ENCODE results near the gene MLANA.

Gene MLANA

GRCh38 chr9:5957166-5957565 lies 66.5 kb downstream of the MLANA start:
- H3K27ac ChIP-seq = no peak overlapping the region
- no peak for TF ChIP-seq Cebpa-rat (IDR thresholded peaks at IDR 0.05)
- no peak overlapping the region for H3K4me3 ChIP-seq
- H3K9me3 ChIP-seq (replicated peaks in 1 of 11) = no peaks in the 10 kb centered on the region
- H3K36me3 ChIP-seq = peaks cover 0 to 34% (median 4%) of the 10 kb centered on the region in 11 experiments; a peak in 10 of 22 replicates
- H3K4me1 ChIP-seq = no peaks in the 10 kb centered on the region; a peak in 1 of 20 replicates
- peaks cover 0 to 43% (median 0%) of the 10 kb centered on the region in 11 experiments; a peak in 3 of 22 replicates for H4K20me1 ChIP-seq
- H3K27me3 ChIP-seq = no peaks in the 10 kb centered on the region
- no peak overlapping the region for H3K9ac ChIP-seq
- no peak overlapping the region for H3K4me2 ChIP-seq

GRCh38 chr9:5958273-5958672 lies 67.6 kb downstream of the MLANA start:
- no peak overlapping the region for H3K27ac ChIP-seq
- H3K4me1 ChIP-seq = no peaks in the 10 kb centered on the region; a peak in 1 of 20 replicates
- peaks cover 0 to 34% (median 4%) of the 10 kb centered on the region in 11 experiments; a peak in 10 of 22 replicates for H3K36me3 ChIP-seq
- no peak overlapping the region for H3K9ac ChIP-seq
- H3K27me3 ChIP-seq = no peaks in the 10 kb centered on the region
- no peak overlapping the region for H3K4me2 ChIP-seq
- no peak overlapping the region for H3K4me3 ChIP-seq
- no peak for TF ChIP-seq Cebpa-rat (IDR thresholded peaks at IDR 0.05)
- H4K20me1 ChIP-seq = peaks cover 0 to 43% (median 0%) of the 10 kb centered on the region in 11 experiments; a peak in 3 of 22 replicates
- H3K9me3 ChIP-seq (replicated peaks in 1 of 11) = no peaks in the 10 kb centered on the region
